IPS-20b (cell line): ENCODE data around the gene ACBD7.

ENCODE experiments used
- H3K27ac ChIP-seq: one replicate; pipeline ENCODE4 v1.5.1; 2013; ENCODE audit warnings: low read length
- H3K27me3 ChIP-seq: 2 replicates; pipeline ENCODE4 v1.6.1; 2013; ENCODE audit warnings: mild to moderate bottlenecking, low read length, inconsistent platforms; ENCODE audit not compliant: insufficient read depth
- H3K36me3 ChIP-seq: 2 replicates; pipeline ENCODE4 v1.6.1; 2013; ENCODE audit warnings: low read depth, mild to moderate bottlenecking, inconsistent platforms, low read length, moderate library complexity; ENCODE audit not compliant: insufficient read depth
- H3K4me1 ChIP-seq: 2 replicates; pipeline ENCODE4 v1.6.1; 2013; ENCODE audit warnings: mild to moderate bottlenecking, control low read depth, inconsistent platforms, low read length, moderate library complexity; ENCODE audit not compliant: insufficient read depth
- H3K4me3 ChIP-seq: 2 replicates; pipeline ENCODE4 v1.5.1; 2013; ENCODE audit warnings: mild to moderate bottlenecking, low read length, inconsistent platforms
- H3K9ac ChIP-seq: 2 replicates; pipeline ENCODE4 v1.6.1; 2013; ENCODE audit warnings: low read depth, mild to moderate bottlenecking, inconsistent platforms, low read length, moderate library complexity
- H3K9me3 ChIP-seq: 2 replicates; pipeline ENCODE4 v1.6.1; 2013; ENCODE audit warnings: mild to moderate bottlenecking, low read depth, low read length, inconsistent platforms; ENCODE audit not compliant: insufficient read depth

Gene ACBD7

GRCh38 chr10:15088428-15089261 is at the start of gene ACBD7:
Gene ACBD7, minus strand, starts transcription at chr10:15088776. Its CDS starts 48 bp downstream, at chr10:15088728.
- H3K27ac ChIP-seq: no peak within 1 kb of the TSS
- H3K36me3 ChIP-seq: no peaks in the 10 kb centered on the region
- H3K9me3 ChIP-seq: no peaks in the 10 kb centered on the region
- peak within 1 kb of the TSS; percentile 67; the same call in 1 of the 2 replicates for H3K9ac ChIP-seq
- H3K27me3 ChIP-seq: no peaks in the 10 kb centered on the region
- H3K4me1 ChIP-seq: peaks cover 11% of the 10 kb centered on the region; the same call in 1 of the 2 replicates
- peak within 1 kb of the TSS; percentile 81 for H3K4me3 ChIP-seq

GRCh38 chr10:15137636-15138035 is 49.1 kb upstream of the ACBD7 start:
- no peaks in the 10 kb centered on the region for H3K4me1 ChIP-seq
- no peak overlapping the region for H3K27ac ChIP-seq
- H3K9ac ChIP-seq: no peak overlapping the region
- H3K4me3 ChIP-seq: no peak overlapping the region
- no peaks in the 10 kb centered on the region for H3K9me3 ChIP-seq
- H3K27me3 ChIP-seq: no peaks in the 10 kb centered on the region
- peaks cover 26% of the 10 kb centered on the region for H3K36me3 ChIP-seq

- no peak overlapping the region for H3K9ac ChIP-seq
- peaks cover 29% of the 10 kb centered on the region for H3K36me3 ChIP-seq
These were observed 48.4 kb upstream of the ACBD7 start for GRCh38 chr10:15137036-15137359.

GRCh38 chr10:15136129-15137035 is 47.8 kb upstream of the ACBD7 start:
- H3K27ac ChIP-seq: no peak overlapping the region
- peaks cover 31% of the 10 kb centered on the region for H3K36me3 ChIP-seq
- H3K9me3 ChIP-seq: no peaks in the 10 kb centered on the region
- H3K27me3 ChIP-seq: no peaks in the 10 kb centered on the region
- H3K9ac ChIP-seq: no peak overlapping the region
- no peaks in the 10 kb centered on the region for H3K4me1 ChIP-seq
- H3K4me3 ChIP-seq: no peak overlapping the region

More at GRCh38 chr10:15137036-15137359, 48.4 kb upstream of the ACBD7 start:
- H3K4me3 ChIP-seq: no peak overlapping the region
- H3K27me3 ChIP-seq: no peaks in the 10 kb centered on the region
- H3K9me3 ChIP-seq: no peaks in the 10 kb centered on the region
- H3K27ac ChIP-seq: no peak overlapping the region
- no peaks in the 10 kb centered on the region for H3K4me1 ChIP-seq

- H3K36me3 ChIP-seq: peaks cover 59% of the 10 kb centered on the region
- H3K27me3 ChIP-seq: no peaks in the 10 kb centered on the region
- H3K4me1 ChIP-seq: no peaks in the 10 kb centered on the region
- H3K4me3 ChIP-seq: no peak overlapping the region
- H3K9me3 ChIP-seq: no peaks in the 10 kb centered on the region
- H3K9ac ChIP-seq: no peak overlapping the region
- no peak overlapping the region for H3K27ac ChIP-seq
These were observed 42.8 kb upstream of the ACBD7 start for GRCh38 chr10:15131330-15131729.

GRCh38 chr10:15124908-15125307 is 36.3 kb upstream of the ACBD7 start:
- no peak overlapping the region for H3K4me3 ChIP-seq
- peaks cover 30% of the 10 kb centered on the region for H3K36me3 ChIP-seq
- H3K4me1 ChIP-seq: no peaks in the 10 kb centered on the region
- H3K9ac ChIP-seq: no peak overlapping the region
- H3K9me3 ChIP-seq: no peaks in the 10 kb centered on the region
- no peaks in the 10 kb centered on the region for H3K27me3 ChIP-seq
- H3K27ac ChIP-seq: no peak overlapping the region

- H3K36me3 ChIP-seq: peaks cover 30% of the 10 kb centered on the region
- no peaks in the 10 kb centered on the region for H3K27me3 ChIP-seq
- no peaks in the 10 kb centered on the region for H3K9me3 ChIP-seq
- no peak overlapping the region for H3K4me3 ChIP-seq
- H3K4me1 ChIP-seq: no peaks in the 10 kb centered on the region
- no peak overlapping the region for H3K27ac ChIP-seq
- H3K9ac ChIP-seq: no peak overlapping the region
These were observed 35.6 kb upstream of the ACBD7 start for GRCh38 chr10:15124190-15124589.

GRCh38 chr10:15123749-15124184 is 35.2 kb upstream of the ACBD7 start:
- Histone ChIP-seq H3K9me3 (no peaks in the 10 kb centered on the region), H3K9ac (no peak overlapping the region), H3K36me3 (peaks cover 33% of the 10 kb centered on the region), H3K4me1 (no peaks in the 10 kb centered on the region), H3K4me3 (no peak overlapping the region), H3K27ac (no peak overlapping the region), H3K27me3 (no peaks in the 10 kb centered on the region)

GRCh38 chr10:15122477-15123030 is 34.0 kb upstream of the ACBD7 start:
- Histone ChIP-seq H3K9ac (no peak overlapping the region), H3K36me3 (peaks cover 32% of the 10 kb centered on the region), H3K4me1 (no peaks in the 10 kb centered on the region), H3K4me3 (no peak overlapping the region), H3K27me3 (no peaks in the 10 kb centered on the region), H3K9me3 (no peaks in the 10 kb centered on the region), H3K27ac (no peak overlapping the region)

GRCh38 chr10:15121707-15122106 is 33.1 kb upstream of the ACBD7 start:
- no peak overlapping the region for H3K4me3 ChIP-seq
- no peaks in the 10 kb centered on the region for H3K27me3 ChIP-seq
- no peaks in the 10 kb centered on the region for H3K9me3 ChIP-seq
- no peak overlapping the region for H3K9ac ChIP-seq
- no peak overlapping the region for H3K27ac ChIP-seq
- no peaks in the 10 kb centered on the region for H3K4me1 ChIP-seq
- H3K36me3 ChIP-seq: peaks cover 32% of the 10 kb centered on the region

- peaks cover 28% of the 10 kb centered on the region for H3K36me3 ChIP-seq
- no peak overlapping the region for H3K9ac ChIP-seq
- no peak overlapping the region for H3K27ac ChIP-seq
- no peak overlapping the region for H3K4me3 ChIP-seq
- no peaks in the 10 kb centered on the region for H3K27me3 ChIP-seq
- H3K4me1 ChIP-seq: no peaks in the 10 kb centered on the region
- H3K9me3 ChIP-seq: no peaks in the 10 kb centered on the region
These were observed 31.9 kb upstream of the ACBD7 start for GRCh38 chr10:15120523-15120922.
